GM19035 (cell line): ENCODE data around the gene MYO18A.

Experiments used
- ATAC-seq: cut with Tn5 transposase; IDR thresholded peaks from one replicate; pipeline ENCODE4 v1.9.1; 2021; ENCODE audit not compliant: unreplicated experiment

Gene MYO18A

DNA sequence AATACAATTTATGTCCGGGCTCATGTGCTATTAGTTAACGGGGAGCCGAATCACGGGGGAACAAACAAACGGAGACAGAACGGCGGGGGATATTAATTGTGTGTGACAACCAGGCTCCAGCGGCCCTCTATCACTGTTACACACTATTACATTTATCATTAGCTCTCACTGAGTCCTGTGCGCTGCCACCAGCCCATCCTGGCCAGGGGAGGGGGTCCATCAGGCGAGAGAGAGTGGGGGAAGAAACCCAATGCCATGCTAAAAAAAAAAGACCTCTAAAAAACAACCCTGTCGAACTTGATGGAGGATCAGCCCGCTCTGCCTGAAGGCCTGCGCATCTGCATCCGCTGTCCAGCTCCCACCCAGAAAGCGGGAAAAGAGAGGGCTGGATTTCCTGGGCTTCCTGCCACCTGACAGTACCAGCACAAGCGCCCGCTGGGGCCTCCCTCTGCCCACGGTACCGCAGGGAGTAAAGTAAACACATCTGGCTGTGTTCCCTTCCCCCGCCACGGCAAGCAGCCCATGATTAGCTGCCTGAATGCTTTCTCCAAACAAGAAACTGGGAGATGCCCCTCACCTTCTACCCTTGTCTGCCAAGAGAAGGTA is 95.6 kb downstream of the MYO18A start:
- no peak for ATAC-seq

DNA sequence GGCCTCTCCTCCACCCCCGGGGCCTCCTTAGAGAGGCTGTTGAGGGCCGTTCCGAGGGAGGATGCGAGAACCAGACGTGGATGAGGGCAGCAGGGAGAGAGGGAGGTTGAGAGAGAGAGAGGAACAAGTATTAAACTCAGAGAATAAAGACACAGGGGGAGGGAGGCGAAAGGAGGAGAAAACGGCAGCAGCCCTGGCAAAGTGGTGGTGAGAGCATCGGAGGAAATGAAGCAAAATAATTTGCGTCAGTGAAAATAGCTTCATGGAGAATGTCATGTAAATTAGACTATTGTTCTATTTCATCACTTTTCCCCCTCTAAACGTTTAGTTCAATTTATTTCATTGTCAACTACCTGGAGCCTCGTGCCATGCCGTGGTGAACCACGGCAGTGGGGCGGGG is 99.2 kb downstream of the MYO18A start:
- ATAC-seq, result no peak

DNA sequence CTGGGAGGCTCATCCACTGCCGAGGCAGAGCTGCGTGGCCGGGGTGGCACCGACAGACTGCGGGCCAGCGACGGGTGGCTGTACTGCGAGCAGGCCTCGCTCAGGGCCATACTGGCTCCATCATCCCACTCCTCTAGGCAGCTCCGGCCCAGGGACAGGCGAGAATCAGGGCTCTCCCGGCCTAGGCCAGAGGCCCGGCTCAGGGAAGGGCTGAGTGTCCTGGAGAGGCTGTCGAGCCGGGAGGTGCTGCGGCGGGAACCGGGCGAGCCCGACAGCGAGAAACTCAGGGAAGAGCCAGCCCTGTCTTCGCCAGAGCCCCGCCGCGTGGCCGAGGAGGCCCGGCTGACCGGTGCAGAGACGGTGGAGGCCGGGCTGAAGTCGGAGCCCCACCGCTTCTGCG is 99.9 kb downstream of the MYO18A start:
- ATAC-seq, result no peak

DNA sequence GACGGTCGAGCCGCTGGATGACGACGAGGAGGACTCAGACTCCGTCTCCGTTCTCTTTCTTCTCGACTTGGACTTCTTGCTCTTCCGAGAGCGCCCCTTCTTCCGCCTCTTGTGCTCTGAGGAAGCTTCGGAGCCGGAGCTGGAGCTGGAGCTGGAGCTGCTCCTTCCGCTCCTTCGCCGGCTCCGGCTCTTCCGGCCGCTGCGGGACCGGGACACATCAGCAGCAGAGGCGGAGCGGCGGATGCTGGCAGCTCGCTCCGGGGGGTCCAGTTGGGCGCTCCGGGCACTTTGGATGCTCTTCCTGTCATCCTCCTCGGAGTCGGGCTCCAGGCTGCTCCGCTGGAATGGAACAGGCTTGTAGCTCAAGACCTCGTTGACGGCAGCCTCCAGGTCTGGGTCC is 100.3 kb downstream of the MYO18A start:
- ATAC-seq, result no peak

DNA sequence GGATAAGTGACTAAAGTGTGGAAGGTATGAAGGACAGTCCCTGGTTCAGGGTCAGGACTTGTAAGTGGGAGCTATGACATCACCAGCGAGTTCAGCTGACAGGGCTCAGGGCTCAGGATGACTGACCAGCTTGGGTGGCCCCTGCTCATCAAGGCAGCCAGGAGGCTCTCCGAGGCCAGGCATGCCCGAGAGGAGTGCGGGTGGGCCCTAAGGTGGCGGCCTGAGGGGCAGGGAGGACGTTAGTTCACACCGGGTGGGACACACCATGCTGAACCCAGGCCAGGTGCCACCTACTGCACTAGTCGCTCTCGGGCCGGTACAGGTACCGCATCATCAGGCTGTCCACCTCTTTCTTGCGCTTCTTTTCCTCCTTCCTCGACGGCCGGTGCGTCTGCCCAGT is 100.8 kb downstream of the MYO18A start:
- no peak for ATAC-seq

DNA sequence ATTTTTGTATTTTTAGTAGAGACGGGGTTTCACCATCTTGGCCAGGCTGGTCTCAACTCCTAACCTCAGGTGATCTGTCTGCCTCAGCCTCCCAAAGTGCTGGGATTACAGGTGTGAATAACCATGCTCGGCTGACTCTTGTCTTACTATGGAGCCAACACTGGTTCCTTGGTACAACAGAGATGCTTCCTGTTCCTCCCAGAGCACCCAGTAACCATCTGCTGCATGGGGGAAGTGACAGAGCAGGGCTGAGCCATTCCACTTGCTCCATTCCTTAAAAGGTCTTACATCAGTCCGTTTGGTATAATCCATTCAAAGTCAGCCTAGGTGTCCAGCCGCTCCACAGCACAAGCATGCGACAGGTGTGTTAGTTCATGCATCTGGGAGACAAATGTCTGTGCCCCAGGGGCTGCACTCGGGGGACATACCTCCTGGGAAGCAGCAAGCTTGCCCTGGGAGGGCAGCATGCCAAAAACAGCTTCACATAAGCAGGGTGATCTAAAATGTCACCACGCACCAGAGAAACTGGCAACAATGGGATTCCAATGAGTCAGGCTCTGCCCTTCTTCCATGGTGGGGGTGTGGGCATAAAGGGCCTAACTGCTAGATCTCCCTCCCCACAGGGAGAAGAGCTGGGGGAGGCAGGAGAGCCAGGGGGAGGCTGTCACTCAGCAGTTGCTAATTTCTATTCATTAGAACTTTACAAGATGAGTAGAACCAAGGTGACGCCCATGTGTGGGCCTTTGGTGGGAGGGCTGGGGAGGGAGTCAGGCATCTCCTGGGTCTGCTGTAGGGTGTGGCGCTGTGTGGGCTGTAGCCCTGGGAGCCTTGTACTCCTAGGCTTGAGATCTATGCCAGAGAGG is 101.8 kb downstream of the MYO18A start:
- ATAC-seq, result no peak

DNA sequence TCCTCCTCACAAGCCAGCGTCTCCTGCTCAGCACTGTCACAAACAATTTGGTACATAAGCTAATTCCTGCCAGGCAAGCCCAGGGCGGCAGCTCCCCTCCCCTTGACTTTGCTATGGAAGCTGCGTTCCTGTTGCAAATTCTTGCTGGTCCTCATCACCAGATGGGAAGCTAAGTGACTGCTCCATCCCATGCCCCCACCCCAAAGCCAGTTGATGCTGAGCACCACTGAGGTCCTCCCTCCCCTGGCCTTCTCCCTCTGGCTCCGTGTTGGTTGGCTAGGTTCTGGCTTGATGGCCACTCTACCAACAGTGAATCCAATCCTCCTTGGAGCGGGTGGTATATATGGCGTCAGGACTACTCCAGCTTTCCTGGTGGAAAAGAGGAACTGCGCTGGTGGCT is 102.9 kb downstream of the MYO18A start:
- ATAC-seq, result no peak

DNA sequence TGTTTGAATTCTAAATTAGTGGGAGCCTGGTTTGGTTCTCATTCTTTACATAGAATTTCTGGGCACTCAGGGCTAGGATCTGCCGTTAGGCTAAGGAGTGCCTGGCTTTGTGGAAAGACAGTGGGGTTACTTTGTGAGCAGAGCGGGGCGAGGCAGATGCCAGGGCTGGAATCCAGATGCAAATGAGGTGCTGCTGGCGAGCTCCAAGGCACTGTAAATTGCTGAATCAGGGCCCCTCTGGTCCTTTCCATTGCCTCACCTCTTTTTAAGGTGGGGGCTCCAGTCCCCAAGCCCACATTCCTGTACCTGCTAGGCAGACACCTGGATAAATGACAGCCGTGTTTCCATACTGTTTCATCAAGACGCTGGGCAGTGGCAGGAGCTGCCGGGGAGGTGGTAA is 103.5 kb downstream of the MYO18A start:
- no peak for ATAC-seq

DNA sequence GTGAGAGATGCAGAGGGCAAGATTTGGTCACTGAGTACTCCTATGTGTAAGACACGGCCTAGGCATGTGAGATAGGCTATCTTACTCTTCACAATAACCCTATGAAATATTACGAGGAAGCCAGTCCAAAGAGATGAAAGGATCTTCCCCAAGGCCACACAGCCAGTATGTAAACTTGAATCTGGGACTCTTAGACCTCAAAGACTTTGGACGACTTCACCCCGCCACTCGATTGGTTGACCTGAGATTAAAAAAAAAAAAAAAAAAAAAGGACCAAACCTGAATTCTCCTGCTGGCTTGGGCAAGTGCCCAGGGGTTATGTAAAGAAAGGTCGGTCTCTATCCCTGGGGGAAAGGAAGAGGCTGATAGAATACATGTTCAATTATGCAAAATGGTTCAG is 104.1 kb downstream of the MYO18A start:
- ATAC-seq, result no peak

DNA sequence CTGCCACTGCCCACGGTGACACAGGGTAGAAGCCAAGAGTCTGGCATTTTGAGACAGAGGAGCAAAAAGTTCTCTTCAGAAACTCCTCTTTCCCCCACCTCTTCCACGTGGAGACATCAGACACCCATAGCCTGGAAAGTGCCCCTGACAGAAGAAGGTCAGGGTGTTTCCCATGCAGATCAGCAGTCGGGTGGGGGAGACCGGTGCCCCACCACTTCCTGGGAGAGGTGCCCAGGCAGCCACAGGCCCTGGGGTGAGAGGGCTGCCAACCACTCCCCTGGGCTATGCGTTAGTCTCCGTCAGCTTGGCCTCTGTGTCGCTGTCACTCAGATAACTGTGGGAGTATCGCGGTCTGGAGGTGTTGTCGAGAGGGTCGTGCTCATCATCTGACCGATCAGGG is 105.7 kb downstream of the MYO18A start:
- no peak for ATAC-seq

DNA sequence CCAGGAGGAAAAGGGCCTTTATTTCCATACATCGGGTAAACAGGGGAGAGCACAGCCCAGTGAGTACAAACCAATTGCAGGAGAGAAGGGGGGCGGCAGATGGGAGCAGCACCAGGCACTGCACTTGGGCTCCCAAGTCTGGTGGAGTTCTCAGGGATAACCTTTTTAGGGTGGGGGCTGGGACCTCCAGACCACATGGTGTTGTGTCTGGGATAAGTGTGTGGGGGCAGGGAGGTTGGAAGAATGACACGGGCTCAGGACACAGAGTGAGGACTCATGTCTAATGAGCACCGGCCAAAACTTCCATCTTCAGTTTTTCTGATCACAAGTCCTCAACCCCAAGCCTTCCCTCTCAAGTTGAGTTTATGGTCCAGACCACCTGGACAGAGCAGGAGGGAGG is 106.7 kb downstream of the MYO18A start:
- no peak for ATAC-seq

DNA sequence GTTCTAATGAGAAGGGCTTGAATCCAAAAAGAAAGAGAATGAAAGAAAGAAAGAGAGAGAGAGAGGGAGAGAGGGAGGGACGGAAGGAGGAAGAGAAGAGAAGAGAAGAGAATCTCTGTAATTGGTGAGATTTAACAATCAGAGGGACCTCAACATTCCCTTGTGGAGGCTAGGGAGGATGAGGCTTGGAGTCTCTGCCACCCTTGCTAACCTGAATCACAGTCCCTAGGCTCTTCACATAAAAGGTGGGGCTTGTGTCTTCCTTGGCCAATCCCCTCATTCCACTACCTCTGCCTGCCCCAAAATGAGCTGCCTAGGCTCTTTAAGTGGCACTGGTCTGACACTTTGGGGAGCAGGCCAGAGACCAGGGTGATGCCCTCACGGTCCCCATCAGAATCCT is 107.2 kb downstream of the MYO18A start:
- ATAC-seq, result no peak

DNA sequence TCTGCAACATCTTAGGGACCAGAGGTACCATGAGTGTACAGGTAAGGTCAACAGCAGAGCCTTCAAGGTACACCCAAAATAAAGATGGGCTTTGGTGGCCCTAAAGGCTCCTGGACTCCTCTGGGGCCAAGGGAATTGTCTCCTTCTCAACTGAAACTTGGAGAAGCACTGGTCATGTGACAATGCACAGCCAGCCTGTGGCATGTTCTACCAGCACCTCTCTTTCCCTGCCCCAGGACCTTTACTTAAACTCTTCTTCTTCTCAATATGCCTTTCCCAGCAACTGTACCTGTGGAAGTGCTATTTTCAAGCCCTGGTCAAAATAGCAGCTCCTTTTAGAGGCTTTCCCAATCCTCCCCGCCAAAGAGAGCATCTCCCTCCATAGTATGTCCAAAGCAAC is 108.9 kb downstream of the MYO18A start:
- ATAC-seq, result no peak

DNA sequence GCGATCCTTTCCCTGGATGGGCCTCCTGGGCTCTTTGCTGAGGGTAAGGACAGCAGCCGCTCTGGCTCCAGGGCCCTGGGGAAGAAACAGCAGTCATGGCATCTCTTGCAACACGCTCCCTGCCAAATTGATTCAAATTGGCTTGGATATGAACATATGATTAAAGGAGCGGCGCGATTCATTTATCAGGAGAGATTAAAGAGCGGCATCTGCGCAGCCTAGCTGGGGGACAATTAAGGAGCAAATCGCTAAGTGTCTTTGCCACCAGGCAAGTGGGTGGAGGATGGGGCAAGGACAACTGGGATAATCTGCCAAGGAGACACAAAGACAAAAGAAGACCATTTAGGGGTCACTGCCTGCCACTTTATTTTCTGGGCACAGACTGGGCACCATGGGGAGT is 109.4 kb downstream of the MYO18A start:
- no peak for ATAC-seq

DNA sequence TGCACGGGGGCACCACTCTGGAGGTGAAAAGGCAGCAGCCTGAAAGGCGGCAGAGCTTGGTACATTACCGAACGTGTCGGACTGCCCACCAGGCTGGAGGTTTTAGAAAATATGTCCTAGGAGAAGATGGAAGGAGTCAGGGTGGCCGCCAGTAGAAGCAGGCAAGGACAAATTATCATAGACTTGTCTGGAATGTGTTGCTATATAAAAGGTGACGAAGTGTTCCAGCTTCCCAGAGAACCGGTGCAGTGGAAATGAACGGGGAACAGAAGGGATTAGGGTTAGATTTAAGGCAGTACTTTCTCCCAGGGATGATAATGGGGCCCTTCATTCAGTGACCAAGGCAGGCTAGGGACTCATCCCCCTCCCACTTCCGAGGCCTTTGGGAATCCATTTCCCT is 109.9 kb downstream of the MYO18A start:
- ATAC-seq, result no peak

DNA sequence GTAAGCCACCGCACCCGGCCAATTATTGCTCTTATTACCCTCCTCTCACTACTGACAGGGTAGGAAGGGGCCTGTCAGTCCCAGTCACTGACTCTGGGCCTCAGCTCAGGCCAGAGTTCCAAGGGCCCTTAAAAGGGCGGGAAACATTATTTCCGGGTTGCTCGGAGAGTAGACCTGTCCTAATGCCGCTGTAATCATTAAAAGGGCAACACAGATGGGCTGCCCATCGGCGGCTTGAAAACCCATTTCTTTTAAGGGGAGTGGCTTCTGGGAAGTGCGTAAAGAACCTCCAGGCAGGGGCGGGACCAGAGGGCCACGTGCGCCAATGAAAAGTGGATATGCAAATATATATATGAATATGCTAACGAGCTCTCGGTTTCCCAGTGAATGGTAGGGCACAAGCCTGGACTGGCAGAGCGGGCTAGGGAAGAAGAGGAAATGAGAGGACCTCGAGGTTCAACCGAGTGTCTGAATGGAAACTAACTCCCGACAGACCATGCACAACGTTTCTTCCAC is 110.6 kb downstream of the MYO18A start:
- no peak for ATAC-seq

DNA sequence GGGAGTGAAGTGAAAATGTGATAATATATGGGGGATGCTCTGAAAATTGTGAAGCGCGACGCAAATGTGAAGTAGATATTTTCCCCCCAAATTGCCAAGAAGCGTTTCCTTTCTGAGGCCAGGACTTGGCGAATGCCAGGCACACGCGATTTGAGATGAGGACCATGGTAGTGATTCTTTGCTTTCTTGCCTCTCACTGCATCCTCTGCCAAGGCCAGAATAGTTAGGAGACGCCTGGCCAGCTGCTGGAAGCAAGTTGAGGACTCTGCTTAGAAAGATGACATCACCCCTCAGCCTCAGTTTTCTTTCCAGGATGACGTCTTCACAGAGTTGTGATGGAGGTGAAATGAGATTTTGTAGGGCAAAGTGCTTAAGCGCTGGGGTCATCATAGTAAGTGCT is 111.4 kb downstream of the MYO18A start:
- no peak for ATAC-seq

DNA sequence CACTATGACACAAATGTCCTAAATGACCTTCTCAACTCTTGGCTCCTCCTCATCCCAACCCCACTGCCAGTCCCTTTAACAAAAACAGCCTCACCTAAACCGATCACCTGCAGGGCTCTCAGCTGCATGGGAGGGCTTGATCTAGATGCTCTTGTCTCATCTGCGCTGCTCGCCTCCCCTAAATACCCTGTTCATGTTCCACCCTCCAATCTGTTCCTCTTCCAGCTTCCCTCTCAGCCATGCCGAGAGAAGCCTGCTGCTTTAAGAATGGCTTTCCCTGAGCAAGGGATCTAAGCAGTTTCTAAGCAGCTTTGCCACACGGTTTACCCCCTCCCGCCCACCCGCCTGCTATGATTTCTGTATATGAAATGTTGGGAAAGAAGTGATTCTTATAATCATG is 113.6 kb downstream of the MYO18A start:
- no peak for ATAC-seq

DNA sequence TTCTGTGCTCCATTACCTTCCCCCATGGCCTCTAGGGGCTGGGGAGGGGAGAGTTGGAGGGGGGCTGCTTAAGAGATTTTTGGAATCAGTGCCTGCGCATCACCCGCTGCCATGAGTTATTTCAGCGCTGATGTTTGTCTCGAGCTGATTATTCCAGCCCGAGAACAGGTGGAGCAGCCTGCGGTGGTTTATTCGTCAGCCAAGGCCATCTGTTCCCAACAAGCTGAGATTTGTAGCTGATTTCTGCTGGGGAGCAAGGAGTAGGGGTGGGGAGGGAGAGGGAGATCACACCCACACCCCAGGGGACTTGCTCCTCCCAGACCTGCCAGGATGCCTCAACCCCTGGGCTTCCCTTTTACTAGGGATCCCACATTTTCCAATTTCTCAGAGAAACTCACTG is 114.2 kb downstream of the MYO18A start:
- ATAC-seq, result no peak

DNA sequence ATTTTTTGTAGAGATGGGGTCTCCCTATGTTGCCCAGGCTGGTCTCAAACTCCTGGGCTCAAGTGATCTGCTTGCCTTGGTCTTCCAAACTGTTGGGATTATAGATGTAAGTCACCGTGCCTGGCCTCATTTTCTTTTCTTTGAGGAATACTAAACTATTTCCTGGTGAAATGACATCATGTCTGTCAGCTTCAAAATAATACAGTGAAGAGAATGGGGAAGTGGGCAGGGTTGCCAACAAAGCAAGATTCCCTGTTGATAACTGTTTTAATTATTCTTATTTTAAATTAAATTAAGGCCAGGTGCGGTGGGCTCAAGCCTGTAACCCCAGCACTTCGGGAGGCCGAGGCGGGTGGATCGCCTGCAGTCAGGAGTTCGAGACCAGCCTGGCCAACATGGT is 116.2 kb downstream of the MYO18A start:
- no peak for ATAC-seq

DNA sequence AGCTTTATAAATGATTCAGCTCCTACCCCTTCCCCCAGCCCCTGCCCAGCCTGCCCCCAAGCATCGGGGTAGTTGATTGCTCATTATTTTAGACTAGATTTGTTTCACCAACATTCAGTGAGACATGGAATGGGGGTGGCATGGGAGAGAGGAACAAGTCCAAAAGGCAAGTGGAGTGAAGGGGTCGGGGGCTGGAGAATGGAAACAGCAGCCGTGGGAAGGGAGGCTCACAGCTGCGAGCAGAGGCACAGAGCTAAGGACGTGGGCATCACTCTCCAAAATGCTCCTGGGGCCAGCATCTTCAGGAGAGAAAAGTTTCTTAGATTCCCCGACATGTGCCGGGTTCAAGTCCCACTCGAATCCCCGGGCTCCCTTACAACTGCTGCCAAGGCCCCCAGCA is 118.0 kb downstream of the MYO18A start:
- ATAC-seq, result no peak

DNA sequence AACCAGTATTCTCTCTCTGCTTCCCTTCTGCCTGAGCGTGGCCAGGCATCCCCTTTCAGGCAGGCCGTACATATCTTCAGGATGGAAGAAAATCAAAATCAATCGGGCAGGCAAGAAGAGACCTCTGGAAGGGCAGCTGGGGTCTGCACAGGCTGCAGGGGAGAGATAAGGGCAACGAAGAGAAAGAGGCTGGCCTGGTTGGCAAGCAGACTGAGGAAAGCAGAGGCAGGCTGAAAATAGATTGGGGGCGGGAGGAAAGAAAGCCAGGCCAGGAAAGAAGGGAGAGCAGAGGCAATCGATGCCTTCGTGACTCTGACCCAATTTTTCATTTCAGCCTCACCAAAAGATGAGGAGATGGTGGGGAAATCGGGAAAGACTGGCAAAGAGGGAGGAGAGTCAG is 119.2 kb downstream of the MYO18A start:
- ATAC-seq, result no peak

DNA sequence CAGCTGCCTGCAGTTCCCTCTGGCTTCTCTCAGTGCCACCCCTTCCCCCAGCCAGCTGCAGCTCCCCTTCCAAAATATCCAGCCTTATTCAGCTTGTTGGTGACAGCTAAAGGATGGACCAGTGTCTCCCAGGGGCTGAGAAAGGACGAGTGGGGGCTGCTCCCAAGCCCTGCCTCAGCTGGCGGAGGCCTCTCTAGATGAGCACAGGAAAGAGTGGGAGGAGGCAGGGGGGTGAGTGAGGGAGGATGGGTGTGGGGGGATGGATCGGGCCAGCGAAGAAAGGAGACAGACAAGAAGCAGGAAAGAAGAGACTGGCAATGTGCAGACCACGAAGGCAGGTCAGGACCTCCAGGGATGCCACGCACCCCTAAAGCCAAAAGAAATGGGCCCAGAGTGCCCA is 119.7 kb downstream of the MYO18A start:
- ATAC-seq, result no peak
